H9 (cell line): ENCODE results near the gene BCKDHB. TPM values are rescaled to one million over a fixed set of nuclear protein-coding genes. Genes with fewer than 3 reads are reported as not detected.
"Not testable (repeated sequence)": the region's sequence is repeated elsewhere in the genome, so short reads cannot be mapped to it uniquely, and the experiment has no call there.

Experiments
- DNase-seq: peaks from one replicate; pipeline ENCODE4 v3.0.0-alpha.2; 2017
- H2AFZ ChIP-seq: one replicate; pipeline ENCODE4 v1.6.1; 2013; ENCODE audit warnings: mild to moderate bottlenecking, low read length, control low read depth, moderate library complexity
- H2AK5ac ChIP-seq: 2 replicates; pipeline ENCODE4 v1.6.1; 2013; ENCODE audit warnings: low read length, control low read depth, mixed read lengths; ENCODE audit not compliant: insufficient read length
- H2BK120ac ChIP-seq: one replicate; pipeline ENCODE4 v1.6.1; 2013; ENCODE audit warnings: low read depth, mild to moderate bottlenecking, low read length, control low read depth, inconsistent platforms; ENCODE audit not compliant: poor library complexity, severe bottlenecking
- H2BK12ac ChIP-seq: 2 replicates; pipeline ENCODE4 v1.6.1; 2013; ENCODE audit warnings: low read length, control low read depth, mixed read lengths, low read depth; ENCODE audit not compliant: insufficient read length
- H2BK15ac ChIP-seq: 2 replicates; pipeline ENCODE4 v1.6.1; 2013; ENCODE audit warnings: low read depth, low read length, control low read depth
- H2BK20ac ChIP-seq: one replicate; pipeline ENCODE4 v1.6.1; 2013; ENCODE audit warnings: low read depth, mild to moderate bottlenecking, low read length, control low read depth, inconsistent platforms; ENCODE audit not compliant: poor library complexity, severe bottlenecking
- H2BK5ac ChIP-seq: 2 replicates; pipeline ENCODE4 v1.6.1; 2013; ENCODE audit warnings: low read length, control low read depth, mixed read lengths; ENCODE audit not compliant: insufficient read length
- H3K14ac ChIP-seq: 2 replicates; pipeline ENCODE4 v1.6.1; 2013; ENCODE audit warnings: low read length, control low read depth; ENCODE audit not compliant: insufficient read depth
- H3K18ac ChIP-seq: 2 replicates; pipeline ENCODE4 v1.6.1; 2013; ENCODE audit warnings: low read depth, mild to moderate bottlenecking, mixed read lengths, low read length, control low read depth; ENCODE audit not compliant: insufficient read length
- H3K23ac ChIP-seq: 2 replicates; pipeline ENCODE4 v1.6.1; 2013; ENCODE audit warnings: low read length, control low read depth, mixed read lengths, low read depth; ENCODE audit not compliant: insufficient read length
- H3K23me2 ChIP-seq: 2 replicates; pipeline ENCODE4 v1.6.1; 2013; ENCODE audit warnings: low read depth, mild to moderate bottlenecking, mixed read lengths, low read length, control low read depth; ENCODE audit not compliant: insufficient read length, poor library complexity, severe bottlenecking
- H3K27ac ChIP-seq: 2 replicates; pipeline ENCODE4 v1.5.1; 2013; ENCODE audit warnings: low read length, control low read depth, mixed read lengths, low read depth; ENCODE audit not compliant: insufficient read length
- H3K27me3 ChIP-seq: 2 replicates; pipeline ENCODE4 v1.6.1; 2013; ENCODE audit warnings: low read length, control low read depth, inconsistent platforms; ENCODE audit not compliant: insufficient read depth
- H3K4ac ChIP-seq: 2 replicates; pipeline ENCODE4 v1.6.1; 2013; ENCODE audit warnings: low read depth, mild to moderate bottlenecking, control low read depth, inconsistent platforms, low read length, moderate library complexity
- H3K4me1 ChIP-seq: 2 replicates; pipeline ENCODE4 v1.6.1; 2013; ENCODE audit warnings: low read length, control low read depth, inconsistent platforms; ENCODE audit not compliant: insufficient read depth
- H3K4me2 ChIP-seq: 2 replicates; pipeline ENCODE4 v1.6.1; 2013; ENCODE audit warnings: low read length, control low read depth, mixed read lengths; ENCODE audit not compliant: insufficient read length, insufficient read depth
- H3K56ac ChIP-seq: 2 replicates; pipeline ENCODE4 v1.6.1; 2013; ENCODE audit warnings: low read depth, mild to moderate bottlenecking, mixed read lengths, low read length, control low read depth; ENCODE audit not compliant: insufficient read length
- H3K79me1 ChIP-seq: 2 replicates; pipeline ENCODE4 v1.6.1; 2013; ENCODE audit warnings: low read depth, mild to moderate bottlenecking, moderate library complexity, low read length, control low read depth, inconsistent platforms; ENCODE audit not compliant: insufficient read depth, poor library complexity, severe bottlenecking
- H3K79me2 ChIP-seq: 2 replicates; pipeline ENCODE4 v1.6.1; 2013; ENCODE audit warnings: low read length, control low read depth, inconsistent platforms; ENCODE audit not compliant: insufficient read depth
- H3K9ac ChIP-seq: 2 replicates; pipeline ENCODE4 v1.6.1; 2013; ENCODE audit warnings: low read length, control low read depth, mixed read lengths; ENCODE audit not compliant: insufficient read length; ENCODE audit errors: extremely low read depth
- H3K9me3 ChIP-seq: one replicate; pipeline ENCODE4 v1.6.1; 2013; ENCODE audit warnings: low read depth, low read length, inconsistent platforms; ENCODE audit not compliant: control insufficient read depth
- H3T11ph ChIP-seq: one replicate; pipeline ENCODE4 v1.6.1; 2013; ENCODE audit warnings: mild to moderate bottlenecking, low read length, control low read depth, inconsistent platforms
- H4K20me1 ChIP-seq: one replicate; pipeline ENCODE4 v1.6.1; 2013; ENCODE audit not compliant: control insufficient read depth, insufficient read length, insufficient read depth
- H4K5ac ChIP-seq: 2 replicates; pipeline ENCODE4 v1.6.1; 2013; ENCODE audit warnings: low read depth, mild to moderate bottlenecking, mixed read lengths, low read length, control low read depth; ENCODE audit not compliant: insufficient read length
- H4K8ac ChIP-seq: replicated peaks from 2 replicates; pipeline ENCODE4 v1.6.1; 2013; ENCODE audit warnings: low read length, control low read depth, mixed read lengths, low read depth; ENCODE audit not compliant: insufficient read length
- H4K91ac ChIP-seq: 2 replicates; pipeline ENCODE4 v1.6.1; 2013; ENCODE audit warnings: low read depth, mild to moderate bottlenecking, moderate library complexity, mixed read lengths, low read length, control low read depth; ENCODE audit not compliant: insufficient read length
- H3K27ac Mint-ChIP-seq, 3 experiments: 2 replicates in 2 of 3; 3 replicates in 1 of 3; pipeline ENCODE4 v1.8.0; 2020 to 2021; ENCODE audit warnings: mixed read lengths in 3 of 3, mild to moderate bottlenecking in 1 of 3, moderate library complexity in 1 of 3
- H3K27me3 Mint-ChIP-seq: 2 replicates; pipeline ENCODE4 v1.8.0; 2021; ENCODE audit warnings: low read depth, mild to moderate bottlenecking, moderate library complexity, mixed read lengths
- H3K36me3 Mint-ChIP-seq, 3 experiments: 2 replicates in 2 of 3; 3 replicates in 1 of 3; pipeline ENCODE4 v1.8.0; 2020 to 2021; ENCODE audit warnings: low read depth in 3 of 3, mixed read lengths in 3 of 3; ENCODE audit not compliant: insufficient read depth in 1 of 3
- H3K4me1 Mint-ChIP-seq, 2 experiments: 2 replicates each; pipeline ENCODE4 v1.8.0; 2020; ENCODE audit warnings: mixed read lengths in 2 of 2
- H3K4me3 Mint-ChIP-seq, 2 experiments: 2 replicates in 1 of 2; 3 replicates in 1 of 2; pipeline ENCODE4 v1.8.0; 2020 to 2021; ENCODE audit warnings: mild to moderate bottlenecking in 2 of 2, mixed read lengths in 2 of 2, moderate library complexity in 1 of 2
- H3K9me3 Mint-ChIP-seq, 2 experiments: 2 replicates in 1 of 2; 3 replicates in 1 of 2; pipeline ENCODE4 v1.8.0; 2020; ENCODE audit warnings: mild to moderate bottlenecking in 2 of 2, mixed read lengths in 2 of 2, moderate library complexity in 1 of 2
- WGBS: extraction: QIAGEN DNeasy Blood & Tissue Kit; methylation state at CpG from one replicate; pipeline ENCODE4 v1.1.7; 2013; ENCODE audit warnings: missing lambda C conversion rate, low lambda C conversion rate, mixed read lengths; ENCODE audit not compliant: insufficient read length; ENCODE audit errors: extremely low coverage; 5-methylcytosine and 5-hydroxymethylcytosine counted together
- total RNA-seq: library from RNA; stranded (reverse); gene quantifications from 2 replicates; pipeline ENCODE4 v1.2.1, GENCODE V29; 2021

The BCKDHB gene
- total RNA-seq, 1 experiment from 2014 or later, result 26.6 TPM

DNA sequence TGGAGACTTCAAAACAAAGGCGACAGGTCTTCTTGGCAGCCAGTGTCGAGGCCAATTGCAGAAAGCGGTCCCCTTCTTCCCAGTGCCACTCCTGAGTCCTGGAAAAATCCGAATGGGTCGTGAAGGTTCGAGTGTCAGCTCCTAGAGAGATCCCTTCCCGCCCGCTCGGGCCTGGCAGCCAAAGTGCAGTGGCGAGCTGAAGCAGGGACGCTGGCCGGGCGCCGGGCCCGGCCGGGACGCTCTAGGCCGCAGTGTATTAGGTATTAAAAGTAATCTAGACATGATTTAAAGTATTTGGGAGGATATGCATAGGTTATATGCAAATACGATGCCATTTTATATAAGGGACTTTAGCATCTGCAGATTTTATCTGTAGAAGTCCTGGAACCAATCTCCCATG, 36.0 kb upstream of the BCKDHB start:
- not testable (repeated sequence) for H4K20me1 ChIP-seq, H4K91ac ChIP-seq, H3K27ac ChIP-seq, H4K5ac ChIP-seq, H2BK15ac ChIP-seq, H3K79me2 ChIP-seq, H3K23ac ChIP-seq, H3K56ac ChIP-seq, H3K36me3 Mint-ChIP-seq, H3K79me1 ChIP-seq, H3K27ac Mint-ChIP-seq, H3K27me3 ChIP-seq, H2BK5ac ChIP-seq, DNase-seq, H3K9me3 Mint-ChIP-seq, H3K4me2 ChIP-seq, H3K18ac ChIP-seq, H3K14ac ChIP-seq, H3K4me1 Mint-ChIP-seq, H3K9ac ChIP-seq, H3K4me1 ChIP-seq, H3K4ac ChIP-seq, H3K9me3 ChIP-seq, H2AFZ ChIP-seq, H2BK20ac ChIP-seq, H2BK12ac ChIP-seq, H4K8ac ChIP-seq, H3K4me3 Mint-ChIP-seq, H3K23me2 ChIP-seq, H2BK120ac ChIP-seq, H3K27me3 Mint-ChIP-seq, H3T11ph ChIP-seq, H2AK5ac ChIP-seq
- no CpG with 5 or more reads among the region's 19 CpGs for WGBS
